Glutamatergic neuron (in vitro differentiated cells): ENCODE results near the gene KIF21B. TPM values are rescaled to one million over a fixed set of nuclear protein-coding genes. Genes with fewer than 3 reads are reported as not detected.
"Not testable (repeated sequence)": the region's sequence is repeated elsewhere in the genome, so short reads cannot be mapped to it uniquely, and the experiment has no call there.

Experiments used
- DNase-seq: peaks from one replicate; pipeline ENCODE4 v3.0.0; 2022
- H3K27ac Mint-ChIP-seq: one replicate; pipeline ENCODE4 v1.8.0; 2020; ENCODE audit warnings: mild to moderate bottlenecking, mixed read lengths, inconsistent platforms; ENCODE audit not compliant: unreplicated experiment
- H3K27me3 Mint-ChIP-seq: one replicate; pipeline ENCODE4 v1.8.0; 2020; ENCODE audit warnings: mild to moderate bottlenecking, moderate library complexity, mixed read lengths, inconsistent platforms; ENCODE audit not compliant: unreplicated experiment
- H3K36me3 Mint-ChIP-seq: one replicate; pipeline ENCODE4 v1.8.0; 2020; ENCODE audit warnings: mild to moderate bottlenecking, mixed read lengths, inconsistent platforms; ENCODE audit not compliant: unreplicated experiment
- H3K4me1 Mint-ChIP-seq: one replicate; pipeline ENCODE4 v1.8.0; 2020; ENCODE audit warnings: mild to moderate bottlenecking, low read depth, mixed read lengths, inconsistent platforms; ENCODE audit not compliant: unreplicated experiment
- H3K4me3 Mint-ChIP-seq: one replicate; pipeline ENCODE4 v1.8.0; 2020; ENCODE audit warnings: mild to moderate bottlenecking, mixed read lengths, inconsistent platforms; ENCODE audit not compliant: unreplicated experiment
- H3K9me3 Mint-ChIP-seq: one replicate; pipeline ENCODE4 v1.8.0; 2020; ENCODE audit warnings: mild to moderate bottlenecking, moderate library complexity, mixed read lengths, inconsistent platforms; ENCODE audit not compliant: unreplicated experiment
- total RNA-seq: library from RNA; stranded (reverse); fragmentation: NEBNext Ultra II Directional; extraction: Animal tissue kit (Norgen Biotek cat#: 25700); gene quantifications from one replicate; pipeline ENCODE4 v1.2.1, GENCODE V29; 2021; ENCODE audit not compliant: unreplicated experiment
- TF ChIP-seq, protein P1 (sequence below): fragments of 200-600 bp; sonication (generic); IDR thresholded peaks from one replicate; pipeline ENCODE4 v1.5.0; 2021; ENCODE audit not compliant: partially characterized antibody, unreplicated experiment

The KIF21B gene
- total RNA-seq, 1 donor from 2014 or later, result 51.1 TPM

DNA sequence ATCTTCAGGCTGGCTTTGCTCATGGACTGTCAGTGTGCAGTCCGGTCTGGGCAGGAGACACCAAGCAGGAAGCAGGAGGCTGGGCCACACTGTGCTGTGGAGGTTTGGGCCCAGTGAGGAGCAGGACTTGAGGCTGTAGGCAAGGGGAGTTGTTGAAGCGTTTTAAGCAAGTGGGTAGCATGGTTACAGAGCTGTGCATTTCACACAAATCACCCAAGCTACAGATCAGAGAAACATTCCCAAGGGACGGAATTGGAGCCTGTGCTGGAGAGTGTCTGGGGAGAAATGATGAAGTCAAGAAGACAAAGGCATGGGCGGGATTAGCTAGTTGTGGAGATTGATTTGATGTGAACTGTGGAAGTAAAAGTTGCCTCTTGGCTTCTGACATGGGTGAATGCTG lies 60.9 kb downstream of the KIF21B start:
- no peak for DNase-seq

DNA sequence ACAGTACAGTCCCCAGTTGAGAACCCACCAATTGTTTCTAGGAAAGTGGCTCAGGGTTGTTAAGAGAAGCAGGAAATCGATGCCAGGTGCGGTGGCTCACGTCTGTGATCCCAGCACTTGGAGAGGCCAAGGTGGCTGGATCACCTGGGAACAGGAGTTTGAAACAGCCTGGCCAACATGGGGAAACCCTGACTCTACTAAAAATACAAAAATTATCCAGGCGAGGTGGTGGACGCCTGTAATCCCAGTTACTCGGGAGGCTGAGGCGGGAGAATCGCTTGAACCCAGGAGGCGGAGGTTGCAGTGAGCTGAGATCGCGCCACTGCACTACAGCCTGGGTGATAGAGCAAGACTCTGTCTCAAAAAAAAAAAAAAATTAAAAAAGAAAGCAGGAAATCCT lies 61.4 kb downstream of the KIF21B start:
- H3K9me3 Mint-ChIP-seq, H3K4me3 Mint-ChIP-seq, H3K36me3 Mint-ChIP-seq, DNase-seq, H3K27ac Mint-ChIP-seq, H3K27me3 Mint-ChIP-seq, H3K4me1 Mint-ChIP-seq: not testable (repeated sequence)

More for the DNA sequence above, 60.9 kb downstream of the KIF21B start:
- peaks cover 7% of the 10 kb centered on the region for H3K4me1 Mint-ChIP-seq
- peaks cover 5% of the 10 kb centered on the region for H3K36me3 Mint-ChIP-seq
- peaks cover 3% of the 10 kb centered on the region for H3K27me3 Mint-ChIP-seq
- TF ChIP-seq, protein P1, sequence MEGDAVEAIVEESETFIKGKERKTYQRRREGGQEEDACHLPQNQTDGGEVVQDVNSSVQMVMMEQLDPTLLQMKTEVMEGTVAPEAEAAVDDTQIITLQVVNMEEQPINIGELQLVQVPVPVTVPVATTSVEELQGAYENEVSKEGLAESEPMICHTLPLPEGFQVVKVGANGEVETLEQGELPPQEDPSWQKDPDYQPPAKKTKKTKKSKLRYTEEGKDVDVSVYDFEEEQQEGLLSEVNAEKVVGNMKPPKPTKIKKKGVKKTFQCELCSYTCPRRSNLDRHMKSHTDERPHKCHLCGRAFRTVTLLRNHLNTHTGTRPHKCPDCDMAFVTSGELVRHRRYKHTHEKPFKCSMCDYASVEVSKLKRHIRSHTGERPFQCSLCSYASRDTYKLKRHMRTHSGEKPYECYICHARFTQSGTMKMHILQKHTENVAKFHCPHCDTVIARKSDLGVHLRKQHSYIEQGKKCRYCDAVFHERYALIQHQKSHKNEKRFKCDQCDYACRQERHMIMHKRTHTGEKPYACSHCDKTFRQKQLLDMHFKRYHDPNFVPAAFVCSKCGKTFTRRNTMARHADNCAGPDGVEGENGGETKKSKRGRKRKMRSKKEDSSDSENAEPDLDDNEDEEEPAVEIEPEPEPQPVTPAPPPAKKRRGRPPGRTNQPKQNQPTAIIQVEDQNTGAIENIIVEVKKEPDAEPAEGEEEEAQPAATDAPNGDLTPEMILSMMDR, result no peak
- peaks cover 4% of the 10 kb centered on the region for H3K9me3 Mint-ChIP-seq
- no peak overlapping the region for H3K27ac Mint-ChIP-seq
- H3K4me3 Mint-ChIP-seq, result no peak overlapping the region

DNA sequence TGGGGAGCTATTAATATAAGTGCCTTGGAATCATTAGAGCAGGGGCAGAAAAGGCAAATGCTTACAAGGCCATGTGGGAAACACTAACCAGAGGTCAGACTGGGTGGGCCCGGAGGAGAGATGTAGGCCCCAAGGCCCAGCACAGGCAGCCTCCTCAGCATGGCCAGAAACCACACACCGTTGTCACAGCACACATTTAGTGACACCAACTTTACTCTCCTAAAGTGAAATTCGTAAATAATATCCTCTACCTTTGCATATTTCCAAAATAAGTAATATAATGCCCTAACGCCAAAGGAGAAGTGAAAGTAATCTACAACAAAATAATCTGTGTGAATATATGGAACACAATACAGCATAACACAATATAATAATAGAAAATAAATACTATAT lies 62.6 kb downstream of the KIF21B start:
- peaks cover 3% of the 10 kb centered on the region for H3K27me3 Mint-ChIP-seq
- no peak for DNase-seq
- peaks cover 7% of the 10 kb centered on the region for H3K4me1 Mint-ChIP-seq
- peaks cover 5% of the 10 kb centered on the region for H3K36me3 Mint-ChIP-seq
- H3K27ac Mint-ChIP-seq, result no peak overlapping the region
- H3K4me3 Mint-ChIP-seq, result no peak overlapping the region
- peaks cover 5% of the 10 kb centered on the region for H3K9me3 Mint-ChIP-seq
- TF ChIP-seq, protein P1, result no peak

DNA sequence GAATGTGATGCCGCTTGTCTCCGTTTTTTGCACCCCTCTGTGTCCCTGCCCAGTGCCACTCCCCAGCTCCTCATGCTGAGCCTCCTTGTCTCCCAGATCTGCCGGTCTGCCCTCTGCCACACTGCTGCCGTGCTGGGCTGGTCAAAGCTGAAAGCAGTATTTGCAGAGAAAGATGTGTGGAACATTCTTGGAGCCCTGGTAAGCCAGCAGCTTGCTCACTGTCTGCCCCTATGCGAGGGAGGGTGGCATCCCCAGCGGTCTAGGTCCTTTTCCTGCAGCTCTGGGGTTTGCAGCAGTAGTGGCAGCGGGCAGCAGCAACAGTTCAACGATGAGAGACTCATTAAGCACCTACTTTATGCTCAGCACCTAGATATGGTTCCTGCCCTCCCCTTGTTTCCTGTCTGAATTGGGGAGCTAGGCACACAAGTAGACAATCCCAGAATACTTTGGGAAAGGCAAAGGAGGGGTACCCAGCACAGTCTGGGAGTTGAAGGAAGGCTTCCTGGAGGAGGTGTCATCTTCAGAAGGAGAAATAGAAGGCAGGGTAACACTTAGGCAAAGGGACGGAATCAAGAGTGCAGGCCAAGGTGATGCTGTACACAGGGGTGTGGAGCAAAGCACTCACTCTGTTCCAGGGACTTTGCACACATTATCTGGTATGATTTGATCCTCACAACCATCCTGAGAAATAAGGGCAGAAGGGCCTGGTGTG lies 63.1 kb downstream of the KIF21B start:
- Mint-ChIP-seq H3K36me3 (peaks cover 5% of the 10 kb centered on the region), H3K4me1 (peaks cover 7% of the 10 kb centered on the region), H3K9me3 (peaks cover 7% of the 10 kb centered on the region), H3K4me3 (no peak overlapping the region), H3K27me3 (peaks cover 4% of the 10 kb centered on the region), H3K27ac (no peak overlapping the region)
- TF ChIP-seq, protein P1, result no peak
- no peak for DNase-seq

DNA sequence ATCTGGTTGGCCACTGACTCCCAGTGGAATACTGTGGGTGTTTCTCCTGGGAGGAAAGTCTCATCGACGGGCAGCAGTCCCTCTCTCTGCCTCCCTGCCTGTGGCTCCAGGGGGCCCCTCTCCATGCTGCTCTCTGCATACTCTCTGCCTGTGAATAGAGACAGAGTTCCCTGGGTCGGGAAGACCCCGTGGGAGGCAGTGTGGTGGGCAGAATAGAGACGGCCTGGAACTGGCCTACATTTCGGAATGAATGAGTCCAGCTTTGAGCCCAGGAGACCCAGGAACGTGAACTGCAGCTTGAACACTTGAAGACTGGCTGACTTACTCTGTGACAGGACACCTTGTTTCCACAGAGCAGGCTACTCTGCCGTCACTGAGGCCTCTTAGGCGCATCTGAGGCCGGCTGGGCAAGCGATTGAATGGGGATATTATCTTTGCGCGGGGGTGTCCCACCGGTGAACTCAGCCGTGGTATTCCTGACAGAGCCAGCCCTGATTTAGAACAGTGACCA lies 64.0 kb downstream of the KIF21B start:
- no peak for DNase-seq

More for the DNA sequence above, 64.0 kb downstream of the KIF21B start:
- H3K9me3 Mint-ChIP-seq, result peaks cover 7% of the 10 kb centered on the region
- no peak overlapping the region for H3K4me3 Mint-ChIP-seq
- peaks cover 7% of the 10 kb centered on the region for H3K4me1 Mint-ChIP-seq
- TF ChIP-seq, protein P1, result no peak
- H3K36me3 Mint-ChIP-seq, result peaks cover under 1% of the 10 kb centered on the region
- no peak overlapping the region for H3K27ac Mint-ChIP-seq
- peaks cover 4% of the 10 kb centered on the region for H3K27me3 Mint-ChIP-seq
